Measurements from ENCODE around the gene KRTAP13-2. TPM values are rescaled to one million over a fixed set of nuclear protein-coding genes. Genes with fewer than 3 reads are reported as not detected.

KRTAP13-2 gene
- total and polyA plus RNA-seq, 9 donors: not detected

- Histone ChIP-seq H3K27ac (no peak overlapping the region), H3K9me3 (no peaks in the 10 kb centered on the region), H3K36me3 (no peaks in the 10 kb centered on the region), H3K27me3 (no peaks in the 10 kb centered on the region), H3K4me3 (no peak overlapping the region), H3K4me1 (ENCODE audit: insufficient read depth) (no peaks in the 10 kb centered on the region)
- DNase-seq: no peak
- intact Hi-C loops (cut with DNase I): loop anchor here in 1 of 4 donors (5.0 kb wide), 1 partner anchor 1769 kb away; no protein-coding TSS in a partner anchor
- TF ChIP-seq POLR2A (IDR thresholded peaks at IDR 0.05): no peak
- no peak for TF ChIP-seq CTCF (IDR thresholded peaks at IDR 0.05)
- no peak for TF ChIP-seq EP300 (IDR thresholded peaks at IDR 0.05)
- 65 to 72% (median 66%) methylated on average over 3 of the region's 3 CpGs for WGBS, 3 donors
Measured at GRCh38 chr21:30333736-30334135, 38.3 kb downstream of the KRTAP13-2 start.

GRCh38 chr21:30332681-30333080 is 39.4 kb downstream of the KRTAP13-2 start:
- intact Hi-C loops (cut with DNase I): loop anchor here in 1 of 4 donors (5.0 kb wide), 1 partner anchor 1770 kb away; no protein-coding TSS in a partner anchor
- no peaks in the 10 kb centered on the region for H3K27me3 ChIP-seq
- H3K27ac ChIP-seq: no peak overlapping the region
- H3K36me3 ChIP-seq: no peaks in the 10 kb centered on the region
- 85 to 97% (median 91%) methylated on average over 2 of the region's 2 CpGs for WGBS, 3 donors
- H3K9me3 ChIP-seq: no peaks in the 10 kb centered on the region
- H3K4me3 ChIP-seq: no peak overlapping the region
- H3K4me1 ChIP-seq (ENCODE audit: insufficient read depth): no peaks in the 10 kb centered on the region
- TF ChIP-seq POLR2A (IDR thresholded peaks at IDR 0.05) (no peak), EP300 (IDR thresholded peaks at IDR 0.05) (no peak), CTCF (IDR thresholded peaks at IDR 0.05) (no peak)
- DNase-seq: no peak

- WGBS, 3 donors: 79 to 91% (median 87%) methylated on average over 4 of the region's 4 CpGs
- intact Hi-C loops (cut with DNase I): no loop called here
Measured at GRCh38 chr21:30329203-30329875, 42.7 kb downstream of the KRTAP13-2 start.

GRCh38 chr21:30326390-30326789 is 45.7 kb downstream of the KRTAP13-2 start:
- Histone ChIP-seq H3K36me3 (no peaks in the 10 kb centered on the region), H3K27me3 (no peaks in the 10 kb centered on the region), H3K27ac (no peak overlapping the region), H3K4me1 (ENCODE audit: insufficient read depth) (no peaks in the 10 kb centered on the region), H3K9me3 (no peaks in the 10 kb centered on the region), H3K4me3 (no peak overlapping the region)
- TF ChIP-seq CTCF (IDR thresholded peaks at IDR 0.05) (no peak), EP300 (IDR thresholded peaks at IDR 0.05) (no peak), POLR2A (IDR thresholded peaks at IDR 0.05) (no peak)
- intact Hi-C loops (cut with DNase I): no loop called here
- DNase-seq: no peak

More at GRCh38 chr21:30329203-30329875, 42.7 kb downstream of the KRTAP13-2 start:
- Histone ChIP-seq H3K27ac (no peak overlapping the region), H3K36me3 (no peaks in the 10 kb centered on the region), H3K27me3 (no peaks in the 10 kb centered on the region), H3K4me3 (no peak overlapping the region), H3K9me3 (no peaks in the 10 kb centered on the region), H3K4me1 (ENCODE audit: insufficient read depth) (no peaks in the 10 kb centered on the region)
- TF ChIP-seq CTCF (IDR thresholded peaks at IDR 0.05) (no peak), POLR2A (IDR thresholded peaks at IDR 0.05) (no peak), EP300 (IDR thresholded peaks at IDR 0.05) (no peak)
- no peak for DNase-seq

Small RNA genes within 50 kb of the gene (microRNA-seq; reads per million reads assigned to microRNA genes)
- gene MIR4327: 0 reads per million in 3 donors

Small RNA genes within 50 kb of the gene (small RNA-seq; reads per million reads assigned to genes)
- gene KRTAP23-1: not detected
- not detected for gene MIR4327

Other genes starting within 250 kb of the KRTAP13-2 start
- gene CLDN17, start 205.5 kb downstream of the KRTAP13-2 start, total RNA-seq: not detected
- not detected for gene CLDN17, start 205.5 kb downstream of the KRTAP13-2 start, polyA plus RNA-seq
- gene CLDN8, start 156.2 kb downstream of the KRTAP13-2 start, total RNA-seq: 1 to 10 TPM in 1 of 7 donors, under 1 TPM in 1, not detected in 5; 0.10 to 2.2 TPM
- gene CLDN8, start 156.2 kb downstream of the KRTAP13-2 start, polyA plus RNA-seq: not detected
- gene KRTAP24-1, start 89.3 kb downstream of the KRTAP13-2 start, total RNA-seq: not detected
- not detected for gene KRTAP24-1, start 89.3 kb downstream of the KRTAP13-2 start, polyA plus RNA-seq
- gene KRTAP25-1, start 82.8 kb downstream of the KRTAP13-2 start, total RNA-seq: not detected
- not detected for gene KRTAP25-1, start 82.8 kb downstream of the KRTAP13-2 start, polyA plus RNA-seq
- gene KRTAP26-1, start 52.0 kb downstream of the KRTAP13-2 start, total RNA-seq: not detected
- not detected for gene KRTAP26-1, start 52.0 kb downstream of the KRTAP13-2 start, polyA plus RNA-seq
- gene KRTAP27-1, start 34.6 kb downstream of the KRTAP13-2 start, total RNA-seq: not detected
- gene KRTAP27-1, start 34.6 kb downstream of the KRTAP13-2 start, polyA plus RNA-seq: not detected
- gene KRTAP23-1, start 23.7 kb downstream of the KRTAP13-2 start, total RNA-seq: not detected
- gene KRTAP23-1, start 23.7 kb downstream of the KRTAP13-2 start, polyA plus RNA-seq: not detected
- not detected for gene KRTAP13-1, start 23.8 kb upstream of the KRTAP13-2 start, total RNA-seq
- not detected for gene KRTAP13-1, start 23.8 kb upstream of the KRTAP13-2 start, polyA plus RNA-seq
- gene KRTAP13-3, start 53.7 kb upstream of the KRTAP13-2 start, total RNA-seq: not detected
- gene KRTAP13-3, start 53.7 kb upstream of the KRTAP13-2 start, polyA plus RNA-seq: not detected
- not detected for gene KRTAP13-4, start 57.9 kb upstream of the KRTAP13-2 start, total RNA-seq
- not detected for gene KRTAP13-4, start 57.9 kb upstream of the KRTAP13-2 start, polyA plus RNA-seq
- gene KRTAP15-1, start 68.0 kb upstream of the KRTAP13-2 start, total RNA-seq: not detected
- gene KRTAP15-1, start 68.0 kb upstream of the KRTAP13-2 start, polyA plus RNA-seq: not detected
- gene KRTAP19-1, start 108.1 kb upstream of the KRTAP13-2 start, total RNA-seq: not detected
- gene KRTAP19-1, start 108.1 kb upstream of the KRTAP13-2 start, polyA plus RNA-seq: not detected
- not detected for gene KRTAP19-2, start 115.2 kb upstream of the KRTAP13-2 start, total RNA-seq
- gene KRTAP19-2, start 115.2 kb upstream of the KRTAP13-2 start, polyA plus RNA-seq: not detected
- gene KRTAP19-3, start 119.7 kb upstream of the KRTAP13-2 start, total RNA-seq: not detected
- not detected for gene KRTAP19-3, start 119.7 kb upstream of the KRTAP13-2 start, polyA plus RNA-seq
- gene KRTAP19-4, start 124.9 kb upstream of the KRTAP13-2 start, total RNA-seq: not detected
- gene KRTAP19-4, start 124.9 kb upstream of the KRTAP13-2 start, polyA plus RNA-seq: not detected
- not detected for gene KRTAP19-5, start 129.9 kb upstream of the KRTAP13-2 start, total RNA-seq
- not detected for gene KRTAP19-5, start 129.9 kb upstream of the KRTAP13-2 start, polyA plus RNA-seq
- not detected for gene KRTAP19-6, start 169.6 kb upstream of the KRTAP13-2 start, total RNA-seq
- not detected for gene KRTAP19-6, start 169.6 kb upstream of the KRTAP13-2 start, polyA plus RNA-seq
- gene KRTAP19-7, start 189.0 kb upstream of the KRTAP13-2 start, total RNA-seq: not detected
- gene KRTAP19-7, start 189.0 kb upstream of the KRTAP13-2 start, polyA plus RNA-seq: not detected
- gene KRTAP22-2, start 218.1 kb upstream of the KRTAP13-2 start, total RNA-seq: not detected
- not detected for gene KRTAP22-2, start 218.1 kb upstream of the KRTAP13-2 start, polyA plus RNA-seq
- not detected for gene KRTAP6-3, start 220.2 kb upstream of the KRTAP13-2 start, total RNA-seq
- gene KRTAP6-3, start 220.2 kb upstream of the KRTAP13-2 start, polyA plus RNA-seq: not detected
- gene KRTAP6-2, start 226.6 kb upstream of the KRTAP13-2 start, total RNA-seq: not detected
- gene KRTAP6-2, start 226.6 kb upstream of the KRTAP13-2 start, polyA plus RNA-seq: not detected
- gene KRTAP22-1, start 228.8 kb upstream of the KRTAP13-2 start, total RNA-seq: not detected
- not detected for gene KRTAP22-1, start 228.8 kb upstream of the KRTAP13-2 start, polyA plus RNA-seq
- not detected for gene KRTAP6-1, start 241.7 kb upstream of the KRTAP13-2 start, total RNA-seq
- not detected for gene KRTAP6-1, start 241.7 kb upstream of the KRTAP13-2 start, polyA plus RNA-seq
- gene KRTAP20-1, start 244.2 kb upstream of the KRTAP13-2 start, total RNA-seq: not detected
- not detected for gene KRTAP20-1, start 244.2 kb upstream of the KRTAP13-2 start, polyA plus RNA-seq
- gene KRTAP20-4, start 248.4 kb upstream of the KRTAP13-2 start, total RNA-seq: not detected
- gene KRTAP20-4, start 248.4 kb upstream of the KRTAP13-2 start, polyA plus RNA-seq: not detected